HUES48 (cell line): Measurements from ENCODE around the gene FER.
"Not testable (repeated sequence)": the region's sequence is repeated elsewhere in the genome, so short reads cannot be mapped to it uniquely, and the experiment has no call there.

Experiments
- H3K27ac ChIP-seq: one replicate; pipeline ENCODE4 v1.7.0; 2013; ENCODE audit warnings: low read depth, low read length, inconsistent platforms
- H3K27me3 ChIP-seq: 2 replicates; pipeline ENCODE4 v1.6.1; 2013; ENCODE audit warnings: mild to moderate bottlenecking, low read length; ENCODE audit not compliant: control insufficient read depth, insufficient read depth
- H3K36me3 ChIP-seq: 2 replicates; pipeline ENCODE4 v1.6.1; 2013; ENCODE audit warnings: low read length; ENCODE audit not compliant: control insufficient read depth, insufficient read depth
- H3K4me1 ChIP-seq: 2 replicates; pipeline ENCODE4 v1.6.1; 2013; ENCODE audit warnings: mild to moderate bottlenecking, low read length; ENCODE audit not compliant: control insufficient read depth, insufficient read depth
- H3K4me3 ChIP-seq: 2 replicates; pipeline ENCODE4 v1.5.1; 2013; ENCODE audit warnings: mild to moderate bottlenecking, low read depth, low read length
- H3K9ac ChIP-seq: 2 replicates; pipeline ENCODE4 v1.6.1; 2013; ENCODE audit warnings: mild to moderate bottlenecking, low read depth, low read length, moderate library complexity
- H3K9me3 ChIP-seq: 2 replicates; pipeline ENCODE4 v1.6.1; 2013; ENCODE audit warnings: low read length; ENCODE audit not compliant: control insufficient read depth, insufficient read depth

The FER gene

GRCh38 chr5:109030360-109031143 lies 282.9 kb downstream of the FER start:
- no peak overlapping the region for H3K4me3 ChIP-seq
- H3K9me3 ChIP-seq = no peaks in the 10 kb centered on the region
- H3K4me1 ChIP-seq = no peaks in the 10 kb centered on the region
- H3K27me3 ChIP-seq = no peaks in the 10 kb centered on the region
- no peaks in the 10 kb centered on the region for H3K36me3 ChIP-seq
- H3K9ac ChIP-seq = no peak overlapping the region
- no peak overlapping the region for H3K27ac ChIP-seq

GRCh38 chr5:109034306-109034705 lies 286.6 kb downstream of the FER start:
- H3K36me3 ChIP-seq = no peaks in the 10 kb centered on the region
- no peak overlapping the region for H3K9ac ChIP-seq
- H3K27ac ChIP-seq = no peak overlapping the region
- H3K4me3 ChIP-seq = no peak overlapping the region
- H3K9me3 ChIP-seq = no peaks in the 10 kb centered on the region
- no peaks in the 10 kb centered on the region for H3K27me3 ChIP-seq
- no peaks in the 10 kb centered on the region for H3K4me1 ChIP-seq

DNA sequence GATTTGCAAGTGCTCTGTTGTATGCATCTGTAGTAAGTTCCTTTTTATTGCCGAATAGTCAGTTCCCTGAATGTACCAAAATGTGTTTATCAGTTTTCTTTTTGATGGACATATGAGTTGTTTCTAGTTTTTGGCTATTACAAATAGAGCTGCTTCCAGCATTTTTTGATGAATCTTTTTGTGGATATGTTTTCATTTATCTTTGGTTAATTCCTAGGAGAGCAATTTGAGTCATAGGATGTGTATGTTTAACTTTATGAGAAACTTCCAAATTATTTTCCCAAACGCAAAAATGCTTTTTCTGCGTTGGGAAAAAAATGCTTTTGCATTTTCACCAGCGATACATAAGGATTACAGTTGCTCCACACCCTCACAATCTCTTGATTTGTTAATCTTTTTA lies 287.7 kb downstream of the FER start:
- no peaks in the 10 kb centered on the region for H3K27me3 ChIP-seq
- no peaks in the 10 kb centered on the region for H3K9me3 ChIP-seq
- H3K36me3 ChIP-seq = no peaks in the 10 kb centered on the region
- H3K27ac ChIP-seq = no peak overlapping the region
- no peaks in the 10 kb centered on the region for H3K4me1 ChIP-seq
- H3K4me3 ChIP-seq = no peak overlapping the region
- no peak overlapping the region for H3K9ac ChIP-seq

GRCh38 chr5:109038209-109038840 lies 290.6 kb downstream of the FER start:
- Histone ChIP-seq H3K36me3 (no peaks in the 10 kb centered on the region), H3K27me3 (no peaks in the 10 kb centered on the region), H3K4me3 (no peak overlapping the region), H3K9me3 (no peaks in the 10 kb centered on the region), H3K9ac (no peak overlapping the region), H3K27ac (no peak overlapping the region), H3K4me1 (no peaks in the 10 kb centered on the region)

- Histone ChIP-seq H3K4me3 (no peak overlapping the region), H3K27me3 (no peaks in the 10 kb centered on the region), H3K9me3 (no peaks in the 10 kb centered on the region), H3K9ac (no peak overlapping the region), H3K36me3 (no peaks in the 10 kb centered on the region), H3K27ac (no peak overlapping the region), H3K4me1 (no peaks in the 10 kb centered on the region)
Measured at GRCh38 chr5:109041317-109041716, 293.6 kb downstream of the FER start.

- Histone ChIP-seq H3K4me1 (no peaks in the 10 kb centered on the region), H3K27me3 (no peaks in the 10 kb centered on the region), H3K27ac (no peak overlapping the region), H3K9me3 (no peaks in the 10 kb centered on the region), H3K9ac (no peak overlapping the region), H3K4me3 (no peak overlapping the region), H3K36me3 (no peaks in the 10 kb centered on the region)
Measured at GRCh38 chr5:109045710-109046109, 298.0 kb downstream of the FER start.

GRCh38 chr5:109049565-109049964 lies 301.9 kb downstream of the FER start:
- no peak overlapping the region for H3K27ac ChIP-seq
- H3K27me3 ChIP-seq = no peaks in the 10 kb centered on the region
- H3K9ac ChIP-seq = no peak overlapping the region
- H3K36me3 ChIP-seq = no peaks in the 10 kb centered on the region
- H3K9me3 ChIP-seq = no peaks in the 10 kb centered on the region
- H3K4me1 ChIP-seq = no peaks in the 10 kb centered on the region
- H3K4me3 ChIP-seq = no peak overlapping the region

DNA sequence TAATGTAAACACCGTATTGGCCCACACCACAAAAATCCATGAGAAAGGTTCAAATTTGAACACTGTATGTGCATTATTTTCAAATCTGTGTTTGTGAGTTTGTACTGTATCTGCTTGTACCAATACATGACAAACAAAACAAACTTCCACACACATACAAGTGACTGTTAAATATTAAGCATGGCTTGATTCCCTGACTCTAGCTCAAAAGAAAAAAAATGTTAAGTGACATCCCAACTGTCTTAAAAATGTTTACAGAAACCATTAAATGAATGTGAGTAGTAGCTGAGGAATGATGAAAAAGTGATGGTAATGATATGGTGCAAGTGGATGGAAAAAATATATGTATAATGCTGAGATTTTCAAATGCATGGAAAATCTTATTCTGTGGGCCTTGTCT lies 302.6 kb downstream of the FER start:
- not testable (repeated sequence) for H3K27me3 ChIP-seq, H3K9me3 ChIP-seq, H3K27ac ChIP-seq, H3K36me3 ChIP-seq, H3K4me1 ChIP-seq, H3K9ac ChIP-seq, H3K4me3 ChIP-seq

DNA sequence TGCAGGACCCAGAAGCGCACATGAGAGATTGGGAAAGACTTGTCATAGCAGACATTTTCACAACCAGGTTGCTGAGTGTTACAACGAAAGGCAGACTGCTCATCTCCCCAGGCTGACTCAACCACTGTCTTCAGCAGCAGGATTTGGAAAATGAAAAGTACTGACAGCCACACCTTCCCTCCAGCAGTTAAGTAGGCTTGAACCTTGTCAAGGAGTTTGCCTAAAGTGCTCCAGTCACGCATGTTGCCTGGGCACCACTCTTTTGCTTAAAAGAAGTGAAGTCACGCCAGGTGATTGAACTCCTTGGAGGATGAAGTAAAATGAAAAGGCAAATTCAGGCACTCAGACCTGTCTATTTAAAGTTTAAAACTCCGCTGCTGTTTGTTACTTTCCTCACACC lies 304.5 kb downstream of the FER start:
- H3K4me3 ChIP-seq, H3K9ac ChIP-seq, H3K4me1 ChIP-seq, H3K27me3 ChIP-seq, H3K9me3 ChIP-seq, H3K36me3 ChIP-seq, H3K27ac ChIP-seq: not testable (repeated sequence)

GRCh38 chr5:109053995-109054417 lies 306.3 kb downstream of the FER start:
- Histone ChIP-seq H3K27me3 (no peaks in the 10 kb centered on the region), H3K9ac (no peak overlapping the region), H3K9me3 (no peaks in the 10 kb centered on the region), H3K4me3 (no peak overlapping the region), H3K36me3 (no peaks in the 10 kb centered on the region), H3K4me1 (no peaks in the 10 kb centered on the region), H3K27ac (no peak overlapping the region)

DNA sequence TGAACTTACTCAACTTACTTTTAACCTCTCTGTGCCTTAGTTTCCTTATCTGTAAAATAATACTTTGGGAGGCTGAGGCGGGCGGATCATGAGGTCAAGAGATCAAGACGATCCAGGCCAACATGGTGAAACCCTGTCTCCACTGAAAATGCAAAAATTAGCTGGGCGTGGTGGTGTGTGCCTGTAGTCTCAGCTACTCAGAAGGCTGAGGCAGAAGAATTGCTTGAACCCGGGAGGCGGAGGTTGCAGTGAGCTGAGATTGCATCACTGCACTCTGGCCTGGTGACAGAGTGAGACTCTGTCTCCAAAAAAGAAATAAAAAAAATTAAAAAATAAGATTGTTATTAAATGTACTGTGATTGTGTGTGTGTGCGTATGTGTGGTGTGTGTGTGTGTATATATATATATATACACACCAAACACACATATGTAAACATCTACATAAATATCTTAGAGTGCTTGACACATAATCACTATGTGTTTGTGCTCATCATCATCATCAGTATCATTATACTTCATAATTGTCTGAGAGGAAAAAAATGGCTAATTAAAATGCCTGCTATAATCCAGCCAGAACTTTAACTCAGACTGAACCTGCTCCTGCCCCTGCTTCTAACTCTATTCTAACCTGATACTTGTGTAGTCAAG lies 312.8 kb downstream of the FER start:
- no peaks in the 10 kb centered on the region for H3K27me3 ChIP-seq
- H3K27ac ChIP-seq = no peak overlapping the region
- no peak overlapping the region for H3K4me3 ChIP-seq
- no peaks in the 10 kb centered on the region for H3K36me3 ChIP-seq
- H3K9ac ChIP-seq = no peak overlapping the region
- H3K9me3 ChIP-seq = no peaks in the 10 kb centered on the region
- no peaks in the 10 kb centered on the region for H3K4me1 ChIP-seq
